GM23338 (cell line): Measurements from ENCODE around the gene DNAJA3. TPM values are rescaled to one million over a fixed set of nuclear protein-coding genes. Genes with fewer than 3 reads are reported as not detected.

Experiments used
- CREB1 ChIP-seq: fragments of 250-450 bp; sonication (Bioruptor Pico); IDR thresholded peaks from 2 replicates; pipeline ENCODE4 v1.5.0; 2020; ENCODE audit warnings: low read depth, mild to moderate bottlenecking, moderate library complexity
- CTCF ChIP-seq, 2 experiments: fragments of 200-600 bp in 1 of 2; sonication (generic) in 1 of 2; conservative IDR thresholded peaks; 2 replicates each; pipeline versions ENCODE4 v1.5.1 to v1.6.1; 2016 to 2017; ENCODE audit warnings: antibody characterized with exemption in 2 of 2, low read depth in 2 of 2, mild to moderate bottlenecking in 2 of 2, moderate library complexity in 1 of 2
- EZH2 ChIP-seq: fragments of 200-600 bp; sonication (generic); IDR thresholded peaks from one replicate; pipeline ENCODE4 v1.8.0; 2017; ENCODE audit warnings: antibody characterized with exemption, mild to moderate bottlenecking, low read depth; ENCODE audit not compliant: unreplicated experiment
- POLR2AphosphoS5 ChIP-seq: IDR thresholded peaks from 2 replicates; pipeline ENCODE4 v1.6.1; 2016; ENCODE audit warnings: antibody characterized with exemption, low read depth
- ZNF114 ChIP-seq: fragments of 250-450 bp; sonication (Bioruptor Pico); IDR thresholded peaks from 2 replicates; pipeline ENCODE4 v1.5.0; 2020; ENCODE audit warnings: mild to moderate bottlenecking, moderate library complexity
- ZNF331 ChIP-seq: fragments of 250-450 bp; sonication (Bioruptor Pico); IDR thresholded peaks from 2 replicates; pipeline ENCODE4 v1.5.0; 2020; ENCODE audit warnings: low read depth, mild to moderate bottlenecking, moderate library complexity
- ZNF462 ChIP-seq: fragments of 250-450 bp; sonication (Bioruptor Pico); IDR thresholded peaks from 2 replicates; pipeline ENCODE4 v1.5.0; 2020; ENCODE audit warnings: mild to moderate bottlenecking, moderate library complexity
- polyA plus RNA-seq: library from polyadenylated mRNA; unstranded; fragments of >200 nt; fragmentation: Nextera tagmentation; extraction: Ambion mirVana; gene quantifications from 2 replicates; pipeline ENCODE4 v1.2.1, GENCODE V29; 2016
- total RNA-seq: library from RNA; depleted of rRNA; stranded (reverse); fragments of >200 nt; shearing (Covaris generic); gene quantifications from 2 replicates; pipeline ENCODE4 v1.2.3, GENCODE V29; 2014
- TF ChIP-seq, protein P1 (sequence below): IDR thresholded peaks from one replicate; pipeline ENCODE4 v1.6.1; 2018; ENCODE audit warnings: antibody characterized with exemption; ENCODE audit not compliant: unreplicated experiment

DNAJA3 gene
- total and polyA plus RNA-seq, 2 experiments from 2014 or later: 56.3 to 75.5 TPM

DNA sequence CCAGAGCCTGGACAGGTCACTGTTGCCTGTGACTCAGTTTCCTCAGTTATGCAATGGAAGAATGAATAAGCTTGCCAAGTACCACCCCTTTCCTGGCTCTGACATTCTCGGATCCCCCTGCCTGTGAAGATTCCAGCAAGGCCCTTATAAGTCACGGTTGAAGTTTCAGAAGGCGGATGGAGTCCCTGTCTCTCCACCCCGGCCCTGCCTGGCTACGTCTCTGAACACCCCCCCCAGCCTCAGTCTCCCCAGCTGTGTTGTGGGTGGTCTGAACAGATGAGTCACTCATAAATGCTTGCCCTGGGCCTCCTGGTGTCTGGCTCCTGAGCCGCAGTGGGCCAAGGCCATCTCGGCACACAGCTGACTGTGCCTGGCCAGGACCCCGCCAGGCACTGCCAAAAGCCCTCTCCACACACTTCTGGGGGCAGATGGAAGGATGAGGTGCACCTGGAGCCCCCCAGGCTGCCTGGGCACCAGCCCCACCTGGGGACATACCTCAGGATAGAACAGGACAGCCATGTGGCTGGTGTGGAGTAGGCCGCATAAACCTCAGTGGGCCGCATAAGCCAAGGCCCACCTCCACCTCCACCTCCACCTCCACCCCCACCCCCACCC, 38.6 kb upstream of the DNAJA3 start (continued):
- TF ChIP-seq ZNF462 (CRISPR knock-in tag) (no peak), CTCF (conservative IDR thresholded peaks at IDR 0.05; ENCODE audit: low read depth in 2 of 2) (no peak), CREB1 (CRISPR knock-in tag) (no peak), ZNF114 (CRISPR knock-in tag) (no peak), ZNF331 (CRISPR knock-in tag) (no peak), EZH2 (no peak), POLR2AphosphoS5 (no peak)
- TF ChIP-seq, protein P1, sequence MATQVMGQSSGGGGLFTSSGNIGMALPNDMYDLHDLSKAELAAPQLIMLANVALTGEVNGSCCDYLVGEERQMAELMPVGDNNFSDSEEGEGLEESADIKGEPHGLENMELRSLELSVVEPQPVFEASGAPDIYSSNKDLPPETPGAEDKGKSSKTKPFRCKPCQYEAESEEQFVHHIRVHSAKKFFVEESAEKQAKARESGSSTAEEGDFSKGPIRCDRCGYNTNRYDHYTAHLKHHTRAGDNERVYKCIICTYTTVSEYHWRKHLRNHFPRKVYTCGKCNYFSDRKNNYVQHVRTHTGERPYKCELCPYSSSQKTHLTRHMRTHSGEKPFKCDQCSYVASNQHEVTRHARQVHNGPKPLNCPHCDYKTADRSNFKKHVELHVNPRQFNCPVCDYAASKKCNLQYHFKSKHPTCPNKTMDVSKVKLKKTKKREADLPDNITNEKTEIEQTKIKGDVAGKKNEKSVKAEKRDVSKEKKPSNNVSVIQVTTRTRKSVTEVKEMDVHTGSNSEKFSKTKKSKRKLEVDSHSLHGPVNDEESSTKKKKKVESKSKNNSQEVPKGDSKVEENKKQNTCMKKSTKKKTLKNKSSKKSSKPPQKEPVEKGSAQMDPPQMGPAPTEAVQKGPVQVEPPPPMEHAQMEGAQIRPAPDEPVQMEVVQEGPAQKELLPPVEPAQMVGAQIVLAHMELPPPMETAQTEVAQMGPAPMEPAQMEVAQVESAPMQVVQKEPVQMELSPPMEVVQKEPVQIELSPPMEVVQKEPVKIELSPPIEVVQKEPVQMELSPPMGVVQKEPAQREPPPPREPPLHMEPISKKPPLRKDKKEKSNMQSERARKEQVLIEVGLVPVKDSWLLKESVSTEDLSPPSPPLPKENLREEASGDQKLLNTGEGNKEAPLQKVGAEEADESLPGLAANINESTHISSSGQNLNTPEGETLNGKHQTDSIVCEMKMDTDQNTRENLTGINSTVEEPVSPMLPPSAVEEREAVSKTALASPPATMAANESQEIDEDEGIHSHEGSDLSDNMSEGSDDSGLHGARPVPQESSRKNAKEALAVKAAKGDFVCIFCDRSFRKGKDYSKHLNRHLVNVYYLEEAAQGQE: no peak
